HG02840 (cell line): Measurements from ENCODE around the gene B4GALT2.

Experiments used
- ATAC-seq: cut with Tn5 transposase; IDR thresholded peaks from one replicate; pipeline ENCODE4 v1.9.1; 2021; ENCODE audit warnings: mild to moderate bottlenecking, moderate library complexity, moderate number of reproducible peaks; ENCODE audit not compliant: unreplicated experiment, low FRiP score

The B4GALT2 gene

DNA sequence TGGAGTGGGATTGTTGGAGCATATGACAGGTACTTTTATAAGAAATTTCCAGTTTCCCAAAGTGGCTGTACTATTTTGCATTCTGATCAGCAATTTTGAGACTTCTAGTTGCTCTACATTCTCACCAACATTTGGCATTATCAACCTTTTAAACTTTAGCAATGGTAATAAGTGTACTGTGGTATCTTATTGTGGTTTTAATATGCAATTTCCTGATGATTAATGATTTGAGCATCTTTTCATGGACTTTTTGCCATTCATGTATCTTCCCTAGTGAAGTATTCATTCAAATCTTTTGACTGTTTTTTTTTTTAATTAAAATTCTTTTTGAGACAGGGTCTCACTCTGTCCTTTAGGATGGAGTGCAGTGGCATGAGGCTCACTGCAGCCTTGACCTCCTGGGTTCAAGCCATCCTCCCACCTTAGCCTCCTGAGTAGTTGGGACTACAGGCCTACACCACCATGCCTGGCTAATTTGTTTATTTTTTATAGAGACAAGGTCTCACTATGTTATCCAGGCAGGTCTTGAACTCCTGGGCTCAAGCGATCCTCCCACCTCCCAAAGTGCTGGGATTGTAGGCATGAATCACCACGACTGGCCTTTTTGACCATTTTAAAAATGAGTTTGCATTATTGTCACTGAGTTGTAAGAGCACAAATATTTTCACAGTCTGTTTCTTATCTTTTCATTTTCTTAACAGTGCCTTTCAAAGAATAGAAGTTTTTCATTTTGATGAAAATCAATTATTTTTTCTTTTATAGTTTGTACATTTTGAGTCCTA lies 60.1 kb downstream of the B4GALT2 start:
- no peak for ATAC-seq

DNA sequence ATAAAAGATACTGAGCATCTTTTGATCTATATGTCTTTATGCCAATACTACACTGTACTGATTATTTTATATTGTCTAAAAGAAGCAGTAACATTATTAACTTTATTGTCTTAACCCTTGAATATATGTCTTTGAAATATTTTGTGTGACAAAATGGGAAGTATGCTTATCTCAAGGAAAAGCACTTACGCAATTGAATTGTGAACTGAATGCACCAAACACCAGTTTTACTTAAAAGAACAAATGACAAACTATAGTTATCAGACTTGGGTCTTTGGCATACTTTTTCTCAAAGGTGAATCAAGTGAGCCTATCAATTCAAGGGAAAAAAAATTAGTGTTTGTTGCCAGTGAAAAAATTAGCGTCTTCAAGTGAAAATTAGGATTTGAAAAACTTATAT lies 61.4 kb downstream of the B4GALT2 start:
- ATAC-seq: no peak
